K562 (cell line): ENCODE measurements around the gene TOR1A. TPM values are rescaled to one million over a fixed set of nuclear protein-coding genes. Genes with fewer than 3 reads are reported as not detected.

ENCODE experiments used
- BRF1 ChIP-seq: IDR thresholded peaks from 3 replicates; pipeline ENCODE4 v1.6.1; 2011; ENCODE audit warnings: borderline replicate concordance, mild to moderate bottlenecking; ENCODE audit not compliant: insufficient read length; ENCODE audit errors: extremely low read depth
- ERF ChIP-seq: fragments of 450-650 bp; formaldehyde crosslinking; IDR thresholded peaks from 2 replicates; pipeline ENCODE4 v1.4.0; 2020; ENCODE audit warnings: mild to moderate bottlenecking, mixed read lengths
- ETV1 ChIP-seq: fragments of 450-650 bp; conservative IDR thresholded peaks from 2 replicates; pipeline ENCODE4 v1.6.1; 2016; ENCODE audit warnings: missing genetic modification characterization, control low read depth, low read depth, missing compliant biosample characterization
- ETV5 ChIP-seq: sonication (generic); formaldehyde crosslinking; IDR thresholded peaks from 2 replicates; pipeline ENCODE4 v1.4.0; 2020; ENCODE audit warnings: low read depth, mild to moderate bottlenecking, missing genetic modification reagents
- FIP1L1 ChIP-seq: fragments of 200-400 bp; formaldehyde crosslinking; IDR thresholded peaks from 2 replicates; pipeline ENCODE4 v1.6.1; 2018; ENCODE audit warnings: mild to moderate bottlenecking, low read depth, low read length; ENCODE audit not compliant: poor library complexity, severe bottlenecking
- FOXK2 ChIP-seq, 2 experiments: fragments of 450-650 bp; IDR thresholded peaks in 1 of 2; conservative IDR thresholded peaks in 1 of 2; 2 replicates each; pipeline ENCODE4 v1.6.1; 2016; ENCODE audit warnings: low read depth in 2 of 2, mild to moderate bottlenecking in 1 of 2
- FOXP1 ChIP-seq: sonication (generic); formaldehyde crosslinking; IDR thresholded peaks from 2 replicates; pipeline ENCODE4 v1.8.0; 2022; ENCODE audit warnings: mild to moderate bottlenecking, missing genetic modification reagents
- NCOR1 ChIP-seq: fragments of 450-650 bp; IDR thresholded peaks from 2 replicates; pipeline ENCODE4 v1.6.1; 2016; ENCODE audit warnings: mild to moderate bottlenecking, moderate library complexity
- NFATC3 ChIP-seq: fragments of 450-650 bp; IDR thresholded peaks from 2 replicates; pipeline ENCODE4 v1.6.1; 2017; ENCODE audit warnings: mild to moderate bottlenecking
- RBM22 ChIP-seq: fragments of 200-400 bp; formaldehyde crosslinking; IDR thresholded peaks from 2 replicates; pipeline ENCODE4 v1.6.1; 2018; ENCODE audit warnings: low read length, low read depth; ENCODE audit not compliant: poor library complexity, severe bottlenecking
- TCF7 ChIP-seq: sonication (generic); IDR thresholded peaks from 2 replicates; pipeline ENCODE4 v1.6.1; 2016; ENCODE audit warnings: antibody characterized with exemption, borderline replicate concordance
- ZKSCAN1 ChIP-seq: fragments of 150-350 bp; IDR thresholded peaks from 2 replicates; pipeline ENCODE4 v1.6.1; 2016; ENCODE audit warnings: low read depth, low read length
- ZNF282 ChIP-seq: sonication (generic); formaldehyde crosslinking; IDR thresholded peaks from 2 replicates; pipeline ENCODE4 v1.8.1; 2023; ENCODE audit warnings: missing genetic modification reagents
- polyA plus RNA-seq, 8 experiments: library from polyadenylated mRNA; depleted of rRNA in 4 of 8; stranded (reverse) in 5 of 8; unstranded in 3 of 8; fragments of >200 nt; fragmentation: Nextera tagmentation in 2 of 8; fragmentation: Illumina TruSeq in 1 of 8; extraction: Ambion mirVana in 2 of 8; extraction: Trizol in 1 of 8; gene quantifications; 2 replicates each; pipeline versions ENCODE4 v1.2.1 to v1.2.3, GENCODE V29; 2011 to 2014; ENCODE audit warnings: inconsistent platforms in 1 of 8, missing spikeins in 1 of 8
- total RNA-seq, 7 experiments: library from RNA; depleted of rRNA in 6 of 7; stranded (reverse); fragments of >200 nt in 6 of 7; fragmentation: Illumina TruSeq in 2 of 7; extraction: Trizol in 2 of 7; gene quantifications; 2 replicates each; pipeline versions ENCODE4 v1.2.1 to v1.2.3, GENCODE V29; 2011 to 2021; ENCODE audit warnings: low replicate concordance in 1 of 7
- TF ChIP-seq, protein P1 (sequence below), 2 experiments: fragments of 450-650 bp in 1 of 2; sonication (generic) in 1 of 2; formaldehyde crosslinking; conservative IDR thresholded peaks; 2 replicates each; pipeline versions ENCODE4 v1.4.0 to v1.8.1; 2020 to 2022; ENCODE audit warnings: mild to moderate bottlenecking in 1 of 2, missing genetic modification reagents in 1 of 2
- TF ChIP-seq, protein P2 (sequence below): fragments of 250-450 bp; sonication (Bioruptor Pico); IDR thresholded peaks from 2 replicates; pipeline ENCODE4 v1.8.0; 2022; ENCODE audit warnings: inconsistent platforms, mild to moderate bottlenecking, moderate library complexity, borderline replicate concordance
- TF ChIP-seq, protein P3 (sequence below): fragments of 450-650 bp; formaldehyde crosslinking; IDR thresholded peaks from 2 replicates; pipeline ENCODE4 v1.4.0; 2022; ENCODE audit warnings: missing genetic modification characterization
- TF ChIP-seq, protein P4 (sequence below): fragments of 250-450 bp; sonication (Bioruptor Pico); IDR thresholded peaks from 2 replicates; pipeline ENCODE4 v1.4.0; 2020

TOR1A gene
- total and polyA plus RNA-seq, 9 of the 15 experiments (the other 6 are each of a cell fraction or from before 2014, with no cell fraction given), result 4.5 to 85.8 (median 51.3) TPM

DNA sequence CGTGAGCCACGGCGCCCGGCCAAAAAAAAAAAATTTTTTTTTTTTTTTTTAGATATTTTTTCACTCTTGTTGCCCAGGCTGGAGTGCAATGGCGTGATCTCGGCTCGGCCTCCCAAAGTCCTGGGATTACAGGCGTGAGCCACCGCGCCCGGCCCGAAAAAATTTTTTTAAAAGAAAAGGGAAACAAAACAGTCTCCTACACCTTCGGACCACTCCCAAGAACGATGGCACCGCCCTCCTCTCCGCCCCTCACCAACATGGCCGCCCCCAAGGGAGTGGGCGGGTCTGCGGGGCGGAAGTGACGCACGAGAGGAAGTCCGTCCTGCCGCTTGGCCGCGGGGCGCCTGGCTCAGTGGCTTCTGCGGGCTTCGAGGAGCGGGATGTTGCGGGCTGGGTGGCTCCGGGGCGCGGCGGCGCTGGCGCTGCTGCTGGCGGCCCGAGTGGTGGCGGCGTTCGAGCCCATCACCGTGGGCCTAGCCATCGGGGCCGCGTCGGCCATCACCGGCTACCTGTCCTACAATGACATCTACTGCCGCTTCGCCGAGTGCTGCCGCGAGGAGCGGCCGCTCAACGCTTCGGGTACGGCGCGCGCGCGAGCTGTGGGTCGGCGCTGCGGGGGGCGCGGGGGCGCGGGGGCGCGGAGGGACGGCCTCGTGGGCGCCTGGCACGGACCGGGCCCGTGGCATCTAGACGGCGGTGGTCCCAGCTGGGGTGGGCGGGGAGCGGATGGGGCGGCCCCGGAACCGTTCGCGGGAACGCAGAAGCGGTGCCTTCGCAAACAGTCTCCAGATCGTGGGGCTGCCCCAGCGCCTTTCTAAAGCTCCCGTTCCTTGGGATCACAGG lies 20.9 kb downstream of the TOR1A start, which contains the start of gene TOR1B (continued):
- TF ChIP-seq FOXK2 (conservative IDR thresholded peaks at IDR 0.05 in 1 of 2, IDR thresholded peaks at IDR 0.05 in 1 of 2; ENCODE audit: low read depth in 2 of 2) (0 out of 4 replicates have a peak, but pooled peaks of 1 of the 2 experiments have one; percentile 14), FOXP1 (CRISPR knock-in tag) (no peak), RBM22 (peak; percentile 80), ETV5 (CRISPR knock-in tag) (0 out of 2 replicates have a peak, but pooled peaks have one; percentile 22), NCOR1 (peak; percentile 92), ERF (CRISPR knock-in tag) (peak; percentile 77; the same call in 1 of the 2 replicates), ETV1 (tag) (peak; percentile 71), NFATC3 (no peak), TCF7 (peak; percentile 75; the same call in 1 of the 2 replicates), FIP1L1 (peak; percentile 92), ZNF282 (no peak), BRF1 (no peak), ZKSCAN1 (peak; percentile 62; the same call in 1 of the 2 replicates)
- TF ChIP-seq, protein P1, sequence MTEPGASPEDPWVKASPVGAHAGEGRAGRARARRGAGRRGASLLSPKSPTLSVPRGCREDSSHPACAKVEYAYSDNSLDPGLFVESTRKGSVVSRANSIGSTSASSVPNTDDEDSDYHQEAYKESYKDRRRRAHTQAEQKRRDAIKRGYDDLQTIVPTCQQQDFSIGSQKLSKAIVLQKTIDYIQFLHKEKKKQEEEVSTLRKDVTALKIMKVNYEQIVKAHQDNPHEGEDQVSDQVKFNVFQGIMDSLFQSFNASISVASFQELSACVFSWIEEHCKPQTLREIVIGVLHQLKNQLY (CRISPR knock-in tag; conservative IDR thresholded peaks at IDR 0.05), result 0 out of 4 replicates have a peak, but pooled peaks of 1 of the 2 experiments have one; percentile 41
- TF ChIP-seq, protein P2, sequence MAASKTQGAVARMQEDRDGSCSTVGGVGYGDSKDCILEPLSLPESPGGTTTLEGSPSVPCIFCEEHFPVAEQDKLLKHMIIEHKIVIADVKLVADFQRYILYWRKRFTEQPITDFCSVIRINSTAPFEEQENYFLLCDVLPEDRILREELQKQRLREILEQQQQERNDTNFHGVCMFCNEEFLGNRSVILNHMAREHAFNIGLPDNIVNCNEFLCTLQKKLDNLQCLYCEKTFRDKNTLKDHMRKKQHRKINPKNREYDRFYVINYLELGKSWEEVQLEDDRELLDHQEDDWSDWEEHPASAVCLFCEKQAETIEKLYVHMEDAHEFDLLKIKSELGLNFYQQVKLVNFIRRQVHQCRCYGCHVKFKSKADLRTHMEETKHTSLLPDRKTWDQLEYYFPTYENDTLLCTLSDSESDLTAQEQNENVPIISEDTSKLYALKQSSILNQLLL (CRISPR knock-in tag), result no peak
- TF ChIP-seq, protein P3, sequence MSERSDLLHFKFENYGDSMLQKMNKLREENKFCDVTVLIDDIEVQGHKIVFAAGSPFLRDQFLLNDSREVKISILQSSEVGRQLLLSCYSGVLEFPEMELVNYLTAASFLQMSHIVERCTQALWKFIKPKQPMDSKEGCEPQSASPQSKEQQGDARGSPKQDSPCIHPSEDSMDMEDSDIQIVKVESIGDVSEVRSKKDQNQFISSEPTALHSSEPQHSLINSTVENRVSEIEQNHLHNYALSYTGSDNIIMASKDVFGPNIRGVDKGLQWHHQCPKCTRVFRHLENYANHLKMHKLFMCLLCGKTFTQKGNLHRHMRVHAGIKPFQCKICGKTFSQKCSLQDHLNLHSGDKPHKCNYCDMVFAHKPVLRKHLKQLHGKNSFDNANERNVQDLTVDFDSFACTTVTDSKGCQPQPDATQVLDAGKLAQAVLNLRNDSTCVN (CRISPR knock-in tag), result no peak
- TF ChIP-seq, protein P4, sequence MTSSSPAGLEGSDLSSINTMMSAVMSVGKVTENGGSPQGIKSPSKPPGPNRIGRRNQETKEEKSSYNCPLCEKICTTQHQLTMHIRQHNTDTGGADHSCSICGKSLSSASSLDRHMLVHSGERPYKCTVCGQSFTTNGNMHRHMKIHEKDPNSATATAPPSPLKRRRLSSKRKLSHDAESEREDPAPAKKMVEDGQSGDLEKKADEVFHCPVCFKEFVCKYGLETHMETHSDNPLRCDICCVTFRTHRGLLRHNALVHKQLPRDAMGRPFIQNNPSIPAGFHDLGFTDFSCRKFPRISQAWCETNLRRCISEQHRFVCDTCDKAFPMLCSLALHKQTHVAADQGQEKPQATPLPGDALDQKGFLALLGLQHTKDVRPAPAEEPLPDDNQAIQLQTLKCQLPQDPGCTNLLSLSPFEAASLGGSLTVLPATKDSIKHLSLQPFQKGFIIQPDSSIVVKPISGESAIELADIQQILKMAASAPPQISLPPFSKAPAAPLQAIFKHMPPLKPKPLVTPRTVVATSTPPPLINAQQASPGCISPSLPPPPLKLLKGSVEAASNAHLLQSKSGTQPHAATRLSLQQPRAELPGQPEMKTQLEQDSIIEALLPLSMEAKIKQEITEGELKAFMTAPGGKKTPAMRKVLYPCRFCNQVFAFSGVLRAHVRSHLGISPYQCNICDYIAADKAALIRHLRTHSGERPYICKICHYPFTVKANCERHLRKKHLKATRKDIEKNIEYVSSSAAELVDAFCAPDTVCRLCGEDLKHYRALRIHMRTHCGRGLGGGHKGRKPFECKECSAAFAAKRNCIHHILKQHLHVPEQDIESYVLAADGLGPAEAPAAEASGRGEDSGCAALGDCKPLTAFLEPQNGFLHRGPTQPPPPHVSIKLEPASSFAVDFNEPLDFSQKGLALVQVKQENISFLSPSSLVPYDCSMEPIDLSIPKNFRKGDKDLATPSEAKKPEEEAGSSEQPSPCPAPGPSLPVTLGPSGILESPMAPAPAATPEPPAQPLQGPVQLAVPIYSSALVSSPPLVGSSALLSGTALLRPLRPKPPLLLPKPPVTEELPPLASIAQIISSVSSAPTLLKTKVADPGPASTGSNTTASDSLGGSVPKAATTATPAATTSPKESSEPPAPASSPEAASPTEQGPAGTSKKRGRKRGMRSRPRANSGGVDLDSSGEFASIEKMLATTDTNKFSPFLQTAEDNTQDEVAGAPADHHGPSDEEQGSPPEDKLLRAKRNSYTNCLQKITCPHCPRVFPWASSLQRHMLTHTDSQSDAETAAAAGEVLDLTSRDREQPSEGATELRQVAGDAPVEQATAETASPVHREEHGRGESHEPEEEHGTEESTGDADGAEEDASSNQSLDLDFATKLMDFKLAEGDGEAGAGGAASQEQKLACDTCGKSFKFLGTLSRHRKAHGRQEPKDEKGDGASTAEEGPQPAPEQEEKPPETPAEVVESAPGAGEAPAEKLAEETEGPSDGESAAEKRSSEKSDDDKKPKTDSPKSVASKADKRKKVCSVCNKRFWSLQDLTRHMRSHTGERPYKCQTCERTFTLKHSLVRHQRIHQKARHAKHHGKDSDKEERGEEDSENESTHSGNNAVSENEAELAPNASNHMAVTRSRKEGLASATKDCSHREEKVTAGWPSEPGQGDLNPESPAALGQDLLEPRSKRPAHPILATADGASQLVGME (CRISPR knock-in tag), result peak; percentile 80; the same call in 1 of the 2 replicates
